GM12878 (cell line): ENCODE results near the gene CNN3. TPM values are rescaled to one million over a fixed set of nuclear protein-coding genes. Genes with fewer than 3 reads are reported as not detected.

Experiments used
- ATAC-seq: fragments of 200-7000 bp; cut with Tn5 transposase; 3 replicates; pipeline ENCODE4 v1.9.1; 2020; ENCODE audit warnings: mild to moderate bottlenecking, moderate library complexity
- BruUV-seq: library from RNA; stranded (reverse); fragments of 400-500 nt; replicated peaks from 2 replicates; lab custom pipeline; 2021; lab: Mats Ljungman, UMichigan
- CTCF ChIA-PET: fragments of 300-600 bp; sonication (Branson Sonifier 250); formaldehyde crosslinking; extraction: SDS; loops from one replicate; lab custom pipeline; 2021; ENCODE audit warnings: inconsistent platforms; lab: Yijun Ruan, JAX
- POLR2A ChIA-PET: fragments of 350-600 bp; formaldehyde crosslinking; extraction: SDS; loops from one replicate; lab custom pipeline; 2021; ENCODE audit warnings: inconsistent platforms; lab: Charles Lee
- RAD21 ChIA-PET: fragments of 300-600 bp; sonication (Branson Sonifier 250); formaldehyde crosslinking; loops from one replicate; lab custom pipeline; 2023; ENCODE audit warnings: antibody characterized with exemption; ENCODE audit not compliant: unreplicated experiment; lab: Charles Lee
- SMC1A ChIA-PET: fragments of 300-600 bp; sonication (Branson Sonifier 250); formaldehyde crosslinking; loops from one replicate; lab custom pipeline; 2023; ENCODE audit not compliant: unreplicated experiment, uncharacterized antibody; lab: Charles Lee
- DNase-seq: peaks from one replicate; pipeline ENCODE4 v3.0.0-alpha.2; 2011; ENCODE audit warnings: low read depth, low spot score
- FAIRE-seq: peaks from 3 replicates; lab custom pipeline; 2011; peaks lifted over from hg19 to GRCh38; lab: Jason Lieb, UNC
- H2AFZ ChIP-seq: 2 replicates; pipeline ENCODE4 v1.6.0; 2011; ENCODE audit warnings: low read depth, low read length, control low read depth; ENCODE audit not compliant: control insufficient read depth
- H3K27ac ChIP-seq: 2 replicates; pipeline ENCODE4 v1.5.1; 2011; ENCODE audit warnings: control low read depth; ENCODE audit not compliant: control insufficient read depth, insufficient read depth
- H3K27me3 ChIP-seq, 2 experiments: replicated peaks in 1 of 2; 2 replicates each; pipeline versions ENCODE4 v1.6.0 to v1.6.1; 2011; ENCODE audit warnings: low read length in 1 of 2; ENCODE audit not compliant: control insufficient read depth in 2 of 2, insufficient read depth in 2 of 2
- H3K36me3 ChIP-seq, 2 experiments: 2 replicates each; pipeline ENCODE4 v1.5.1; 2011; ENCODE audit warnings: low read length in 1 of 2; ENCODE audit not compliant: control insufficient read depth in 2 of 2, insufficient read depth in 2 of 2
- H3K4me1 ChIP-seq: 2 replicates; pipeline ENCODE4 v1.6.1; 2011; ENCODE audit warnings: mild to moderate bottlenecking, low read length, moderate library complexity, mixed read lengths; ENCODE audit not compliant: control insufficient read depth, insufficient read depth
- H3K4me2 ChIP-seq: 2 replicates; pipeline ENCODE4 v1.6.0; 2011; ENCODE audit warnings: control low read depth; ENCODE audit not compliant: control insufficient read depth, insufficient read depth
- H3K4me3 ChIP-seq: fragments of 200-600 bp; sonication (generic); 2 replicates; pipeline ENCODE4 v1.5.1; 2016
- H3K79me2 ChIP-seq: 2 replicates; pipeline ENCODE4 v1.6.0; 2011; ENCODE audit warnings: low read length; ENCODE audit not compliant: control insufficient read depth, insufficient read depth
- H3K9ac ChIP-seq: 2 replicates; pipeline ENCODE4 v1.8.0; 2011; ENCODE audit warnings: low read length, control low read depth, mixed read lengths; ENCODE audit not compliant: control insufficient read depth, insufficient read depth
- H3K9me3 ChIP-seq: replicated peaks from 3 replicates; pipeline ENCODE4 v1.5.1; 2011; ENCODE audit warnings: mild to moderate bottlenecking, low read length; ENCODE audit not compliant: control insufficient read depth, insufficient read depth
- H4K20me1 ChIP-seq: 2 replicates; pipeline ENCODE4 v1.6.0; 2011; ENCODE audit not compliant: control insufficient read depth, insufficient read depth
- BRCA1 ChIP-seq: IDR thresholded peaks from 2 replicates; pipeline ENCODE4 v1.6.1; 2011; ENCODE audit warnings: low read depth, low read length, improper control_type of control experiment
- CREM ChIP-seq: IDR thresholded peaks from 2 replicates; pipeline ENCODE4 v1.6.1; 2014; ENCODE audit warnings: antibody characterized with exemption, low read depth
- EZH2 ChIP-seq: IDR thresholded peaks from 2 replicates; pipeline ENCODE4 v1.6.1; 2012; ENCODE audit warnings: low read depth, mild to moderate bottlenecking, control low read depth, inconsistent platforms, low read length, borderline replicate concordance; ENCODE audit not compliant: control insufficient read depth
- FOXM1 ChIP-seq: IDR thresholded peaks from 2 replicates; pipeline ENCODE4 v1.6.1; 2012; ENCODE audit warnings: low read depth, mild to moderate bottlenecking, inconsistent platforms, low read length, moderate library complexity
- IKZF1 ChIP-seq: fragments of 450-650 bp; conservative IDR thresholded peaks from 2 replicates; pipeline ENCODE4 v1.6.1; 2017; ENCODE audit warnings: antibody characterized with exemption, mild to moderate bottlenecking
- MEF2A ChIP-seq: IDR thresholded peaks from 2 replicates; pipeline ENCODE4 v1.6.1; 2011; ENCODE audit warnings: low read depth, mild to moderate bottlenecking, low read length, moderate library complexity; ENCODE audit not compliant: insufficient read depth
- NR2C1 ChIP-seq: fragments of 450-650 bp; IDR thresholded peaks from 2 replicates; pipeline ENCODE4 v1.6.1; 2017; ENCODE audit warnings: antibody characterized with exemption, mild to moderate bottlenecking, moderate library complexity
- PAX5 ChIP-seq: IDR thresholded peaks from 2 replicates; pipeline ENCODE4 v1.6.1; 2011; ENCODE audit warnings: low read depth, low read length, borderline replicate concordance
- RUNX3 ChIP-seq: IDR thresholded peaks from 2 replicates; pipeline ENCODE4 v1.6.1; 2012; ENCODE audit warnings: low read length, inconsistent platforms
- SIN3A ChIP-seq: IDR thresholded peaks from 2 replicates; pipeline ENCODE4 v1.6.1; 2012; ENCODE audit warnings: low read depth, low read length, improper control_type of control experiment
- SMARCA5 ChIP-seq: fragments of 450-650 bp; IDR thresholded peaks from 2 replicates; pipeline ENCODE4 v1.6.1; 2017; ENCODE audit warnings: mild to moderate bottlenecking
- SUPT20H ChIP-seq: IDR thresholded peaks from 2 replicates; pipeline ENCODE4 v1.6.1; 2011; ENCODE audit warnings: low read depth, mild to moderate bottlenecking, low read length, moderate library complexity, borderline replicate concordance; ENCODE audit not compliant: control insufficient read depth
- YBX1 ChIP-seq: fragments of 450-650 bp; IDR thresholded peaks from 2 replicates; pipeline ENCODE4 v1.6.1; 2016; ENCODE audit warnings: antibody characterized with exemption
- ZNF24 ChIP-seq: fragments of 450-650 bp; IDR thresholded peaks from 2 replicates; pipeline ENCODE4 v1.6.1; 2017; ENCODE audit warnings: antibody characterized with exemption, mild to moderate bottlenecking
- WGBS: methylation state at CpG from one replicate; pipeline ENCODE4 v1.1.6; 2016; ENCODE audit warnings: low lambda C conversion rate; ENCODE audit not compliant: insufficient replicate concordance, insufficient coverage; ENCODE audit errors: missing lambda C conversion rate; 5-methylcytosine and 5-hydroxymethylcytosine counted together
- in situ Hi-C: fragments of 300-500 bp; cut with MboI; formaldehyde crosslinking; loops from 9 replicates; pipeline ENCODE4 v1.14.3; 2018; ENCODE audit warnings: mixed read lengths
- intact Hi-C: fragments of 100-400 bp; cut with micrococcal nuclease; formaldehyde crosslinking; loops from one replicate; pipeline ENCODE4 v1.14.2; 2022; ENCODE audit not compliant: unreplicated experiment
- polyA plus RNA-seq, 11 experiments: library from polyadenylated mRNA; depleted of rRNA in 4 of 11; unstranded in 6 of 11; stranded (reverse) in 5 of 11; fragments of >200 nt; fragmentation: Nextera tagmentation in 4 of 11; fragmentation: Illumina TruSeq in 1 of 11; extraction: Ambion mirVana in 4 of 11; extraction: Trizol in 1 of 11; gene quantifications; 1 replicate in 1 of 11; 2 replicates in 10 of 11; pipeline versions ENCODE4 v1.2.1 to v1.2.3, GENCODE V29; 2011 to 2016; ENCODE audit warnings: inconsistent platforms in 2 of 11, missing spikeins in 2 of 11, low read depth in 1 of 11
- total RNA-seq, 4 experiments: library from RNA; depleted of rRNA in 3 of 4; stranded (reverse); fragments of >200 nt in 3 of 4; fragmentation: Illumina TruSeq in 1 of 4; extraction: Trizol in 1 of 4; gene quantifications; 2 replicates each; pipeline versions ENCODE4 v1.2.1 to v1.2.3, GENCODE V29; 2013 to 2021
- TF ChIP-seq, protein P1 (sequence below), 3 experiments: IDR thresholded peaks in 2 of 3; conservative IDR thresholded peaks in 1 of 3; 2 replicates each; pipeline ENCODE4 v1.5.1; 2011; ENCODE audit warnings: low read depth in 3 of 3, low read length in 3 of 3, mild to moderate bottlenecking in 3 of 3, control low read depth in 2 of 3, moderate library complexity in 2 of 3, inconsistent platforms in 1 of 3, mixed read lengths in 1 of 3; ENCODE audit not compliant: control insufficient read depth in 2 of 3, insufficient read depth in 1 of 3; ENCODE audit errors: extremely low read depth in 1 of 3
- TF ChIP-seq, protein P2 (sequence below): fragments of 450-650 bp; IDR thresholded peaks from 2 replicates; pipeline ENCODE4 v1.6.1; 2014; ENCODE audit warnings: mild to moderate bottlenecking
- TF ChIP-seq, protein P3 (sequence below): fragments of 450-650 bp; IDR thresholded peaks from 2 replicates; pipeline ENCODE4 v1.6.1; 2017; ENCODE audit warnings: low read depth, mild to moderate bottlenecking, moderate library complexity
- TF ChIP-seq, protein P4 (sequence below): IDR thresholded peaks from 2 replicates; pipeline ENCODE4 v1.6.1; 2011; ENCODE audit warnings: low read depth, mild to moderate bottlenecking, low read length, moderate library complexity, borderline replicate concordance; ENCODE audit errors: extremely low read depth

Gene CNN3
- total and polyA plus RNA-seq, 10 of the 15 experiments (the other 5 are each of a cell fraction or from before 2014, with no cell fraction given): 0.20 to 48.4 (median 34.3) TPM

DNA sequence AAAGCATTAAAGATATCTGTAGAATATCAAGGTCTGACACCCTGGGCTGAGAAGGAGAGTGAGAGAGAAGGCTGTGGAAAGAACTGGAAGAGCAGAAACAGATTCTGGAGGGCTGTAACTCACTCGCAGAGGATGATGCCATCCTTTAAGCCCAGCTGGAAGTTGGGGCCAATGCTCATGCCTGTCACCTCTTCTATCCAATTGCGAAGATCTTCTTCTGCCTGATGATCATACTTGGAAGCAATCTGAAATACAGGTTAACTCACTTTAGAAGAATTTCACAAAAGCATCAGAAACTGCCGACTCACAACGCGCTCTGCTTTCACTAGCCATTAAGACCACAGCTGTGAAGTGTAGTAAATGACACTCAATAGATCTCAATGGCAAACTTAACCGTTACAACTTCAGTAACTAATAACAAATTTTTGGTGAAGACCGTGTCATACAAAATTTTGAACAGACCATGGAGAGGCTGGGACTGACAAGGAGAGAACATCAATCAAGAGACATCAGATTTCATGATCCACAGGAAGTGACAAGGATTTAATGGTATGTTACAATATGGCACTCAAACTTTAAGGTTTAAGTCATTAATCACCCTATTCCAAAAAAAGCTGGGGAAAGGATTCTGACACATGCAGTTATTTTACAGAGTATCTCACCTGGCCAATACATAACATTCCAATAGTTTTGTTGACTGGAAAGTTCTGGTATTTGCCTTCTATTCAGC lies 23.5 kb downstream of the CNN3 start:
- H3K9me3 ChIP-seq: no peaks in the 10 kb centered on the region
- ChIA-PET SMC1A (no interaction called here), RAD21 (no interaction called here), POLR2A (no interaction called here), CTCF (interaction anchor here (0.6 kb wide), 1 partner anchor 11 kb away, joined by 3 read pairs; no protein-coding TSS in a partner anchor)
- TF ChIP-seq PAX5 (no peak), SIN3A (no peak), NR2C1 (no peak), MEF2A (no peak), EZH2 (no peak), SUPT20H (no peak), FOXM1 (no peak), BRCA1 (no peak), CREM (no peak), IKZF1 (no peak), YBX1 (no peak), RUNX3 (no peak), SMARCA5 (no peak), ZNF24 (no peak)
- TF ChIP-seq, protein P1, sequence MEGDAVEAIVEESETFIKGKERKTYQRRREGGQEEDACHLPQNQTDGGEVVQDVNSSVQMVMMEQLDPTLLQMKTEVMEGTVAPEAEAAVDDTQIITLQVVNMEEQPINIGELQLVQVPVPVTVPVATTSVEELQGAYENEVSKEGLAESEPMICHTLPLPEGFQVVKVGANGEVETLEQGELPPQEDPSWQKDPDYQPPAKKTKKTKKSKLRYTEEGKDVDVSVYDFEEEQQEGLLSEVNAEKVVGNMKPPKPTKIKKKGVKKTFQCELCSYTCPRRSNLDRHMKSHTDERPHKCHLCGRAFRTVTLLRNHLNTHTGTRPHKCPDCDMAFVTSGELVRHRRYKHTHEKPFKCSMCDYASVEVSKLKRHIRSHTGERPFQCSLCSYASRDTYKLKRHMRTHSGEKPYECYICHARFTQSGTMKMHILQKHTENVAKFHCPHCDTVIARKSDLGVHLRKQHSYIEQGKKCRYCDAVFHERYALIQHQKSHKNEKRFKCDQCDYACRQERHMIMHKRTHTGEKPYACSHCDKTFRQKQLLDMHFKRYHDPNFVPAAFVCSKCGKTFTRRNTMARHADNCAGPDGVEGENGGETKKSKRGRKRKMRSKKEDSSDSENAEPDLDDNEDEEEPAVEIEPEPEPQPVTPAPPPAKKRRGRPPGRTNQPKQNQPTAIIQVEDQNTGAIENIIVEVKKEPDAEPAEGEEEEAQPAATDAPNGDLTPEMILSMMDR (IDR thresholded peaks at IDR 0.05 in 2 of 3, conservative IDR thresholded peaks at IDR 0.05 in 1 of 3; ENCODE audit: control insufficient read depth in 2 of 3, extremely low read depth in 1 of 3, insufficient read depth in 1 of 3, low read depth in 3 of 3, low read length in 3 of 3): no peak
- TF ChIP-seq, protein P2, sequence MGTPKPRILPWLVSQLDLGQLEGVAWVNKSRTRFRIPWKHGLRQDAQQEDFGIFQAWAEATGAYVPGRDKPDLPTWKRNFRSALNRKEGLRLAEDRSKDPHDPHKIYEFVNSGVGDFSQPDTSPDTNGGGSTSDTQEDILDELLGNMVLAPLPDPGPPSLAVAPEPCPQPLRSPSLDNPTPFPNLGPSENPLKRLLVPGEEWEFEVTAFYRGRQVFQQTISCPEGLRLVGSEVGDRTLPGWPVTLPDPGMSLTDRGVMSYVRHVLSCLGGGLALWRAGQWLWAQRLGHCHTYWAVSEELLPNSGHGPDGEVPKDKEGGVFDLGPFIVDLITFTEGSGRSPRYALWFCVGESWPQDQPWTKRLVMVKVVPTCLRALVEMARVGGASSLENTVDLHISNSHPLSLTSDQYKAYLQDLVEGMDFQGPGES: no peak
- TF ChIP-seq, protein P3, sequence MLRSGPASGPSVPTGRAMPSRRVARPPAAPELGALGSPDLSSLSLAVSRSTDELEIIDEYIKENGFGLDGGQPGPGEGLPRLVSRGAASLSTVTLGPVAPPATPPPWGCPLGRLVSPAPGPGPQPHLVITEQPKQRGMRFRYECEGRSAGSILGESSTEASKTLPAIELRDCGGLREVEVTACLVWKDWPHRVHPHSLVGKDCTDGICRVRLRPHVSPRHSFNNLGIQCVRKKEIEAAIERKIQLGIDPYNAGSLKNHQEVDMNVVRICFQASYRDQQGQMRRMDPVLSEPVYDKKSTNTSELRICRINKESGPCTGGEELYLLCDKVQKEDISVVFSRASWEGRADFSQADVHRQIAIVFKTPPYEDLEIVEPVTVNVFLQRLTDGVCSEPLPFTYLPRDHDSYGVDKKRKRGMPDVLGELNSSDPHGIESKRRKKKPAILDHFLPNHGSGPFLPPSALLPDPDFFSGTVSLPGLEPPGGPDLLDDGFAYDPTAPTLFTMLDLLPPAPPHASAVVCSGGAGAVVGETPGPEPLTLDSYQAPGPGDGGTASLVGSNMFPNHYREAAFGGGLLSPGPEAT: no peak
- TF ChIP-seq, protein P4, sequence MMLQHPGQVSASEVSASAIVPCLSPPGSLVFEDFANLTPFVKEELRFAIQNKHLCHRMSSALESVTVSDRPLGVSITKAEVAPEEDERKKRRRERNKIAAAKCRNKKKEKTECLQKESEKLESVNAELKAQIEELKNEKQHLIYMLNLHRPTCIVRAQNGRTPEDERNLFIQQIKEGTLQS: no peak
- no peak for ATAC-seq
- H3K27ac ChIP-seq: no peak overlapping the region
- H3K36me3 ChIP-seq: no peaks in the 10 kb centered on the region
- BruUV-seq: no TSS peak
- in situ Hi-C loops: no loop called here
- no peak overlapping the region for H2AFZ ChIP-seq
- H3K4me2 ChIP-seq: no peak overlapping the region
- intact Hi-C loops: no loop called here
- no peak overlapping the region for H3K9ac ChIP-seq
- FAIRE-seq: no peak
- H3K4me3 ChIP-seq: no peak overlapping the region
- no peaks in the 10 kb centered on the region for H3K27me3 ChIP-seq
- no peak for DNase-seq
- H3K79me2 ChIP-seq: no peaks in the 10 kb centered on the region
- 60% methylated on average over 7 of the region's 7 CpGs for WGBS
- no peaks in the 10 kb centered on the region for H4K20me1 ChIP-seq
- no peaks in the 10 kb centered on the region for H3K4me1 ChIP-seq
